Measurements from ENCODE around the gene NT5C2. TPM values are rescaled to one million over a fixed set of nuclear protein-coding genes. Genes with fewer than 3 reads are reported as not detected.
"Not testable (repeated sequence)": the region's sequence is repeated elsewhere in the genome, so short reads cannot be mapped to it uniquely, and the experiment has no call there.

The NT5C2 gene
- total RNA-seq, 6 experiments from 2014 or later, result 17.3 to 39.2 (median 32.4) TPM

DNA sequence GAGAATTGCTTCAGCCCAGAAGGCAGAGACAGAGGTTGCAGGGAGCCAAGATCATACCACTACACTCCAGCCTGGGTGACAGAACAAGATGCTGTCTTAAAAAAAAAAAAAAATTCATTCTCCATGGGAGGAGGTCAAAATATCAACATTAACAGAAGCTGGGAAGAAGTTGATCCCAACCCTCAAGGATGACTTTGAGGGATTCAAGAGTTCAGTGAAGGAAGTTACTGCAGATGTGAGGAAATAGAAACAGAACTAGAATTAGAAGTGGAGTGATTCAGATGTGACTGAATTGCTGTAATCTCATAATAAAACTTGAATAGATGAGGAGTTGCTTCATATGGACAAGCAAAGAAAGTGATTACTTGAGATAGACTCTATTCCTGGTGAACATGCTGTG is 32.9 kb upstream of the NT5C2 start:
- H3K4me1 ChIP-seq, result no peaks in the 10 kb centered on the region
- DNase-seq (no peak), ATAC-seq (no peak)
- no peak for TF ChIP-seq POLR2A (IDR thresholded peaks at IDR 0.05)
- TF ChIP-seq, protein P1, sequence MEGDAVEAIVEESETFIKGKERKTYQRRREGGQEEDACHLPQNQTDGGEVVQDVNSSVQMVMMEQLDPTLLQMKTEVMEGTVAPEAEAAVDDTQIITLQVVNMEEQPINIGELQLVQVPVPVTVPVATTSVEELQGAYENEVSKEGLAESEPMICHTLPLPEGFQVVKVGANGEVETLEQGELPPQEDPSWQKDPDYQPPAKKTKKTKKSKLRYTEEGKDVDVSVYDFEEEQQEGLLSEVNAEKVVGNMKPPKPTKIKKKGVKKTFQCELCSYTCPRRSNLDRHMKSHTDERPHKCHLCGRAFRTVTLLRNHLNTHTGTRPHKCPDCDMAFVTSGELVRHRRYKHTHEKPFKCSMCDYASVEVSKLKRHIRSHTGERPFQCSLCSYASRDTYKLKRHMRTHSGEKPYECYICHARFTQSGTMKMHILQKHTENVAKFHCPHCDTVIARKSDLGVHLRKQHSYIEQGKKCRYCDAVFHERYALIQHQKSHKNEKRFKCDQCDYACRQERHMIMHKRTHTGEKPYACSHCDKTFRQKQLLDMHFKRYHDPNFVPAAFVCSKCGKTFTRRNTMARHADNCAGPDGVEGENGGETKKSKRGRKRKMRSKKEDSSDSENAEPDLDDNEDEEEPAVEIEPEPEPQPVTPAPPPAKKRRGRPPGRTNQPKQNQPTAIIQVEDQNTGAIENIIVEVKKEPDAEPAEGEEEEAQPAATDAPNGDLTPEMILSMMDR (IDR thresholded peaks at IDR 0.05), result no peak
- H3K36me3 ChIP-seq, result no peaks in the 10 kb centered on the region
- intact Hi-C loops (cut with DNase I), result no loop called here
- H3K27ac ChIP-seq, result no peak overlapping the region
- H3K27me3 ChIP-seq, result no peaks in the 10 kb centered on the region
- no peaks in the 10 kb centered on the region for H3K9me3 ChIP-seq
- H3K4me3 ChIP-seq, result no peak overlapping the region

DNA sequence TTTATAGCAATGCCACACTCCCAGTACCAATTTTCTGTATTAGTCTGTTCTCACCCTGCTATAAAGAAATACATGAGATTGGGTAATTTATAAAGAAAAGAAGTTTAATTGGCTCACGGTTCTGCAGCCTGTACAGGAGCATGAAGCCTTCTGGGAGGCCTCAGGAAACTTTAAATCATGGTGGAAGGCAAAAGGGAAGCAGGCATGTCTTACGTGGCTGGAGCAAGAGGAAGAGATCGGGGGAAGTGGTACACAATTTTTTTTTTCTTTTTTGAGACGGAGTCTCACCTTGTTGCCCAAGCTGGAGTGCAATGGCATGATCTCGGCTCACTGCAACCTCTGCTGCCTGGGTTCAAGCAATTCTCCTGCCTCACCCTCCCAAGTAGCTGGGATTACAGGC is 31.6 kb upstream of the NT5C2 start:
- H3K4me3 ChIP-seq; ATAC-seq; DNase-seq; H3K27me3 ChIP-seq; H3K9me3 ChIP-seq; intact Hi-C loops (cut with DNase I); H3K4me1 ChIP-seq; H3K36me3 ChIP-seq; H3K27ac ChIP-seq: not testable (repeated sequence)
- WGBS (ENCODE audit: insufficient coverage, low coverage, low lambda C conversion rate, missing lambda C conversion rate), result 62% methylated on average over 5 of the region's 5 CpGs

DNA sequence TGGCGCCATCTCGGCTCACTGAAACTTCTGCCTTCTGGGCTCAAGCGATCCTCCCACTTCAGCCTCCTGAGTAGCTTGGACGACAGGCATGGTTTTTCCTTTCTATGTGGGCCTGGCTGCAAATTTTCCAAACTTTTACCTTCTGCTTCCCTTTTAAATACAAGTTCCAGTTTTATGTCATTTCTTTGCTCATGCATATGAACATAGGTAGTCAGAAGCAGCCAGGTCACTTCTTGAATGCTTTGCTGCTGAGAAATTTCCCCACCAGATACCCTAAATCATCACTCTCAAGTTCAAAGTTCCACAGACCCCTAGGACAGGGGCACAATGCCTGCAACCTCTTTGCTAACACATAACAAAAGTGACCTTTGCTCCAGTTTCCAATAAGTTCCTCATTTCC is 31.1 kb upstream of the NT5C2 start:
- 80% methylated on average over 4 of the region's 4 CpGs for WGBS (ENCODE audit: insufficient coverage, low coverage, low lambda C conversion rate, missing lambda C conversion rate)
- intact Hi-C loops (cut with DNase I), result no loop called here
- DNase-seq (no peak), ATAC-seq (no peak)
- Histone ChIP-seq H3K4me1 (no peaks in the 10 kb centered on the region), H3K27ac (no peak overlapping the region), H3K27me3 (no peaks in the 10 kb centered on the region), H3K4me3 (no peak overlapping the region), H3K9me3 (no peaks in the 10 kb centered on the region), H3K36me3 (no peaks in the 10 kb centered on the region)
- TF ChIP-seq POLR2A (IDR thresholded peaks at IDR 0.05), result no peak
- TF ChIP-seq, protein P1 (IDR thresholded peaks at IDR 0.05), result no peak

DNA sequence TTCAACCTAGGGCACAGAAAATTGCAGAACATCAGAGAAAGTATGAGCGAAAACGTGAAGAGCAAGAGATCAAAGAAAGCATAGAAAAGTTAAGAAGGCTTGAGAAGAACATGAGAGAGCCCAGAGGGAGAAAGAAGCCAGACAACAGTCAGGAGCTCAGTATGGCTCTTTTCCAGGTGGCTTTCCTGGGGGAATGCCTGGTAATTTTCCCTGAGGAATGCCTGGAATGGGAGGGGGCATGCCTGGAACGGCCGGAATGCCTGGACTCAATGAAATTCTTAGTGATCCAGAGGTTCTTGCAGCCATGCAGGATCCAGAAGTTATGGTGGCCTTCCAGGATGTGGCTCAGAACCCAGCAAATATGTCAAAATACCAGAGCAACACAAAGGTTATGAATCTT is 23.3 kb upstream of the NT5C2 start:
- H3K9me3 ChIP-seq; DNase-seq; intact Hi-C loops (cut with DNase I); H3K4me3 ChIP-seq; H3K36me3 ChIP-seq; H3K27me3 ChIP-seq; ATAC-seq; H3K27ac ChIP-seq; H3K4me1 ChIP-seq: not testable (repeated sequence)
- 45% methylated on average over 4 of the region's 4 CpGs for WGBS (ENCODE audit: insufficient coverage, low coverage, low lambda C conversion rate, missing lambda C conversion rate)

DNA sequence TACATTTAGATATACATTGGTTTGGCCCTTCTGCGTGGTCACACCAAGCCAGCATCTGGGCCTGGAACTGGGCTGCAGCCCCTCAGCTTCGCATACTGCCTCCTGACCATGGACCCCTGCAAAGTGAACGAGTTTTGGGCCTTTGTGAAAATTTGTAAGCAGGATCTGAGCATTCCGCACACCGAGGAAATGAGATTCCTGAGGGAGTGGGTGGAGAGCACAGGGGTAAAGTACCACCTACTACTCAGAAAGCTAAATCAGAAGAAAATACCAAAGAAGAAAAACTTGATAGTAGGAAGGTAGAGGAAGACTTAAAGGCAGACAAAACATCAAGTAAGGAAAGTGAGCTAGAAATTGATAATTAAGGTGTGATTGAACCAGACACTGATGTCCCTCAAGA is 22.5 kb upstream of the NT5C2 start:
- Histone ChIP-seq H3K4me1 (no peaks in the 10 kb centered on the region), H3K36me3 (no peaks in the 10 kb centered on the region), H3K4me3 (no peak overlapping the region), H3K9me3 (no peaks in the 10 kb centered on the region), H3K27me3 (no peaks in the 10 kb centered on the region), H3K27ac (no peak overlapping the region)
- 100% methylated on average over 2 of the region's 5 CpGs for WGBS (ENCODE audit: insufficient coverage, low coverage, low lambda C conversion rate, missing lambda C conversion rate)
- no peak for ATAC-seq
- intact Hi-C loops (cut with DNase I), result no loop called here
- DNase-seq, result no peak
- no peak for TF ChIP-seq POLR2A (IDR thresholded peaks at IDR 0.05)
- TF ChIP-seq, protein P1 (IDR thresholded peaks at IDR 0.05), result no peak

DNA sequence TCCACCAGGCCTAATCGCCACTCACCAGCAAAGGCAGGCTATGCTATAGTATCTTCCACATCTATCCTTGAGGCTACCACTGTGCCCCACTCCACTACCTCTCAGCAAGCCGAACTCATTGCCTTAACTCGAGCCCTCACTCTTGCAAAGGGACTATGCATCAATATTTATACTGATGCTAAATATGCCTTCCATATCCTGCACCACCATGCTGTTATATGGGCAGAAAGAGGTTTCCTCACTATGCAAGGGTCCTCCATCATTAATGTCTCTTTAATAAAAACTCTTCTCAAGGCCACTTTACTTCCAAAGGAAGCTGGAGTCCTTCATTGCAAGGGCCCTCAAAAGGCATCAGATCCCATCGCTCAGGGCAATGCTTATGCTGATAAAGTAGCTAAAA is 17.2 kb upstream of the NT5C2 start:
- 75% methylated on average over 4 of the region's 4 CpGs for WGBS (ENCODE audit: insufficient coverage, low coverage, low lambda C conversion rate, missing lambda C conversion rate)
- H3K27me3 ChIP-seq; ATAC-seq; H3K27ac ChIP-seq; H3K36me3 ChIP-seq; H3K4me3 ChIP-seq; H3K4me1 ChIP-seq; H3K9me3 ChIP-seq; DNase-seq; intact Hi-C loops (cut with DNase I): not testable (repeated sequence)

DNA sequence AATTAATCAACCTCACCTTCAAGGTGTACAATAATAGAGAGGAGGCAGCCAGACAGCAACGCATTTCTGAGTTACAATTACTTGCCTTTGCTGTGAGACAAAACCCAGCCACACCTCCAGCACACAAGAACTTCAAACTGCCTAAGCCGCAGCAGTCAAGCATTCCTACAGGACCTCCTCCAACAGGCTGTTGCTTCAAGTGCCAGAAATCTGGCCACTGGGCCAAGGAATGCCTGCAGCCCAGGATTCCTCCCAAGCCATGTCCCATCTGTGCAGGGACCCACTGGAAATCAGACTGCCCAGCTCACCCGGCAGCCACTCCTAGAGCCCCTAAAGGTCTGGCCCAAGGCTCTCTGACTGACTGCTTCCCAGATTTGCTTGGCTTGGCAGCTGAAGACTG is 14.6 kb upstream of the NT5C2 start:
- 80% methylated on average over 1 of the region's 3 CpGs for WGBS (ENCODE audit: insufficient coverage, low coverage, low lambda C conversion rate, missing lambda C conversion rate)
- intact Hi-C loops (cut with DNase I), result not testable (repeated sequence)

More for the DNA sequence above, 14.6 kb upstream of the NT5C2 start:
- not testable (repeated sequence) for H3K4me1 ChIP-seq, H3K9me3 ChIP-seq, DNase-seq, H3K36me3 ChIP-seq, ATAC-seq, H3K27ac ChIP-seq, H3K27me3 ChIP-seq, H3K4me3 ChIP-seq
